ENCODE results near the gene HSDL2.
A peak's percentile ranks its signal among the peaks of the same experiment; 100 is the strongest.

GRCh38 chr9:112380102-112380824 is at the start of gene HSDL2:
- no peak for TF ChIP-seq CTCF (IDR thresholded peaks at IDR 0.05)
- TF ChIP-seq POLR2A (IDR thresholded peaks at IDR 0.05): peak in 1 of 2 donors; percentile 67
